Activated T-cell treated with anti-CD3 and anti-CD28 coated beads, Interleukin-2, amount 50 U/mL, for 1 hour (primary cell): ENCODE data around the gene FNDC3B.
"Not testable (repeated sequence)": the region's sequence is repeated elsewhere in the genome, so short reads cannot be mapped to it uniquely, and the experiment has no call there.

Source experiments
- DNase-seq: peaks from one replicate; pipeline ENCODE4 v3.0.0-alpha.2; 2020

FNDC3B gene

GRCh38 chr3:172076212-172076611 lies 36.8 kb downstream of the FNDC3B start:
- DNase-seq = no peak

DNA sequence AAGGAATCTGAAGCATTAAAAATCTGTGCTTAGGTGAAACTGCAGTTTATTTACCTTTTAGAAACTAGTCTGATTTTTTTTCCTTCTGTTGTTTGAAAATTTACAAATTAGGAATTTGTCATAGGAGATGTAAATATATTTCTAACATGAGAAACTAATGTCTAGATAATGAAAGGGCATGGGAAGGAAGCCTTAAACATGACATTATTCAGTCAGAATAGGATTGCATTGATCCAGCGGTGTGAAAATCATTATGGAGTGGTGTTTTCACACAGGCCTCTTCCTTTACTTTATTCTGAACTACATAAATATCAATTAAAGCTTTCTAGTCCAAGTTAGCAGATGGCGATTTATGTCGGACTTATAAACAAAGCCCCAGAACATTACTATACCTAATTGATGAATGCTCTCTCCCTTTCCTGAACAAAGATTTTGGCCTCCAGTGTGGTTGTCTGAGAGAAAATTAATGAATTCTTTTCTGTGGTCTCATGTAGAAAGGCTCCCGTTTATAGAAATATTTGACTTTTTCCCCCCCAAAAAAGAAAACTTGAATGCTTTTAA lies 37.9 kb downstream of the FNDC3B start:
- no peak for DNase-seq

GRCh38 chr3:172078244-172078643 lies 38.9 kb downstream of the FNDC3B start:
- DNase-seq = no peak

DNA sequence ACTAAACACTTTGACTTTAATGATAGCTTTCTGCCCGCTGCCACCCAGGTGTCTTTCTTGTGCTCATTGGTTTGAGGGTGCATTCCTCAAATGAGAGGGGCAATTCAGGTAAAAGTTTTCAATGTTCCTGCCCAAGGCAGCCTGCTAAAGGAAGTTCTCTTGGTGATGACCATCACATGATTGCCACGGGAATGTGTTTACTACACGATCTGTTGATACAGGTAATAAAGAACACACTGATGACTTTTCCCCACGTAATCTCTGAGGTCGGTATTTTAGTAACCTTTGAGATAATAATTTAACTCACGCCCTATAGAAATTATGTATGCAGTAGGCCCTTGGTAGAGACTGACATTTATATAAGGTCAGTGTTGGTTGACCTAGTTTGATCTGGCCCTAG lies 39.3 kb downstream of the FNDC3B start:
- no peak for DNase-seq

DNA sequence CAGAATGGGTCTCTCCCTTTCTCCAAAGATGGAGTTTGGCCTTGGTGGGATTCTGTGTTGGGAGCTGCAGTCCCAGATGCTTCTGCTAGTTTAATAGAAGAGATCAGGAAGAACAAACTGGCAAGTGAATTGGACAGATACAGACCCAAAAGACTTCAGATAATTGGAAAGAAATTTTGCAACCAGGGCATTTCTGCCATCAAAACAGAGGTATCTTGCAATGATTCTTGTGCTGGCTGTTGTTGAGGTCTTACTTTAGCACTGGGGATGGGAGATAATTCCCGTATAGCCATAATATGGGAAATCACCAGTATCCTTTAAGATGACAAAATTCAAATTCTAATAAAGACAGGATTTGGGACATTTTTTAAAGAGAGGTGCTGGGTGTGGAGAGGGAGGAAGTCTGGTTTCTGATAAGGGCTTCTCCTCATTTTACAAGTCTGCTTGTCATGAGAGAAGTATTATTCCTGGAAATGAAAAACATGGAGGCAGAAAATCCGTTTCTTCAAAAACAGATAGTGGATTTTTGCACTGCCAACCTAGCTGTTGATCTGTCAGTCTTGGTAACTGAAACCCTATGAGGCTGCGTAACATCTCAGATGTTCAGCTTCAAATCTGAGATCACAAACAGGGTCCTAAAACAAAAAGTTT lies 40.1 kb downstream of the FNDC3B start:
- no peak for DNase-seq

DNA sequence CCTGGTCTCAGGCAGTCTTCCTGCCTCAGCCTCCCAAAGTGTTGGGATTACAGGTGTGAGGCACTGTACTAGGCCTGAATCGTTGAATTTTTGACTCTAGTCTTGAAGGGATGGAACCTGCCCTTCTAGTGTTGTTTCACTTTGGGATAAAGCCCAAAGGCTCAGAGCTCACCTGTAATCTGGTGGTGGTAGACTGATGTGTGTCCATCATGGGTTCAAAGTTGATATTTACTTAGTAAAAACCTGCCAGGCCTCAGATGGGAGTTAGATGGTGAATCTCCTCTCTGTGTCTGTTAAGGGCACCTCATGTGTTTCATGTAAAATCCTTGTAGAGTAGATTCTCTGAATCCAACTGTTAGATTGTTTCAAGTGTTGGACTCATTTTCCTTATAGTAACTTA lies 41.1 kb downstream of the FNDC3B start:
- DNase-seq = no peak

DNA sequence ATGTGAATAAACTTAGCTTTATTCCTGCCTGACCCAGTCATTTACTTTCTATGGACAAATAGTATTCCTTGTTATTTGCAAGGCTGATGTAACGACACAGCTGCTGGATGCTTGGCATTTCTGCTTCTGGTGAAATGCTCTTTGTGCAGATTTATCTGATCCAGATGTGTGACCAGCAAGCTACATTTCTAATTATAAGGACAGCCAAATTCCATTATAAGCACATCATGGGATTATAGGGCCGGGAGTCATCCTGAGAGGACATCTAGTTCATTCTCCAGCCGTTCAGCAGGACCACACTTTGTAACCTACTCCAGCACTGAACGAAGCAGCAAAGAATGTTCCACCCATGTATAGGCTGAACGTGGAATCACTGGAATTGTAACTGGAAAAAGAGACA lies 42.9 kb downstream of the FNDC3B start:
- no peak for DNase-seq

GRCh38 chr3:172082820-172083513 lies 43.6 kb downstream of the FNDC3B start:
- DNase-seq = no peak

GRCh38 chr3:172083995-172084409 lies 44.6 kb downstream of the FNDC3B start:
- DNase-seq = no peak

DNA sequence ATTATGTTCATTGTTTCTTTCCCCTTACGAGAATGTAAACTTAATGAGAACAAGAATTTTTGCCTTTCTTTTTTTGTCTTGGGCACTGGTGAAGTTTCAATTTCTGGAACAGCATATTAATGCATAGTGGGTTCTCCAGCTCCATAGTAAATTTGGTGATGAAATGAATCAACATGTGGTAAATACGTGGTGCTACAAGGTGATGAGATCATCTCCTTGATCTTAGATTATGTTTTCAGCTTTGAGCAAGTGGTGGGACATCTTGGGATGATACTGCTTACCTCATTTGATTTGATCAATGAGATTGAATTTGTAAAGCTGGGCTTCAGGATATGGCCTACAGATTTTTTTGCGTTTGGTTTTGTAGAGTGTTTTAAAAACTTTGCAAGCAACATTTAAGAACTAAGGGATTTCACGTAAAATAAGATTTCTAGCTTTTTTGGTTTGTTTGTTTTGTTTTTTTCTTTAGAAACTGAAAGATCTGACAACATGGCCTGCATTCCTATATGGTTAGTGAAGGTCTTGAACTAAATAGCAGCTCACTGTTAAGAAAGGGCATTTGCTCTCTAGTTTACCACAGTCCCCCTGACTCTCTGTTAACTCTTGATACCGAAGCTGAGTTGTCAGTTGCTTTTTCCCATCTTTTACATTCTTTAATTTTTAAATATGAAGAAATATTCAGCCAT lies 45.6 kb downstream of the FNDC3B start:
- no peak for DNase-seq

GRCh38 chr3:172085557-172085895 lies 46.1 kb downstream of the FNDC3B start:
- no peak for DNase-seq

DNA sequence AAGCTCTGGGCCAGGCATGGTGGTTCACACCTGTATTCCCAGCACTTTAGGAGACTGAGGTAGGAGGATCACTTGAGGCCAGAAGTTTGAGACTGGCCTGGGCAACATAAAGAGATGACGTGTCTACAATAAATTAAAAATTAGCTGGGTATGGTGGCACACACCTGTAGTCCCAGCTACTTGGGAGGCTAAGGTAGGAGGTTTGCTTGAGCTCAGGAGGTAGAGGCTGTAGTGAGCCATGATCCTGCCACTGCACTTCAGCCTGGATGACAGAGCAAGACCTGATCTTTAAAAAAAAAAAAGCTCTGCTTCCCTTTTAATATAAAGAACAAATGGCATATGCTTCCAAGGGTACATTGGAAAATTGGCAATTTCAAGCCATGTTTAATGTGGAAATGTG lies 46.7 kb downstream of the FNDC3B start:
- no peak for DNase-seq

- DNase-seq = no peak
Measured at GRCh38 chr3:172087198-172087597, 47.8 kb downstream of the FNDC3B start.

DNA sequence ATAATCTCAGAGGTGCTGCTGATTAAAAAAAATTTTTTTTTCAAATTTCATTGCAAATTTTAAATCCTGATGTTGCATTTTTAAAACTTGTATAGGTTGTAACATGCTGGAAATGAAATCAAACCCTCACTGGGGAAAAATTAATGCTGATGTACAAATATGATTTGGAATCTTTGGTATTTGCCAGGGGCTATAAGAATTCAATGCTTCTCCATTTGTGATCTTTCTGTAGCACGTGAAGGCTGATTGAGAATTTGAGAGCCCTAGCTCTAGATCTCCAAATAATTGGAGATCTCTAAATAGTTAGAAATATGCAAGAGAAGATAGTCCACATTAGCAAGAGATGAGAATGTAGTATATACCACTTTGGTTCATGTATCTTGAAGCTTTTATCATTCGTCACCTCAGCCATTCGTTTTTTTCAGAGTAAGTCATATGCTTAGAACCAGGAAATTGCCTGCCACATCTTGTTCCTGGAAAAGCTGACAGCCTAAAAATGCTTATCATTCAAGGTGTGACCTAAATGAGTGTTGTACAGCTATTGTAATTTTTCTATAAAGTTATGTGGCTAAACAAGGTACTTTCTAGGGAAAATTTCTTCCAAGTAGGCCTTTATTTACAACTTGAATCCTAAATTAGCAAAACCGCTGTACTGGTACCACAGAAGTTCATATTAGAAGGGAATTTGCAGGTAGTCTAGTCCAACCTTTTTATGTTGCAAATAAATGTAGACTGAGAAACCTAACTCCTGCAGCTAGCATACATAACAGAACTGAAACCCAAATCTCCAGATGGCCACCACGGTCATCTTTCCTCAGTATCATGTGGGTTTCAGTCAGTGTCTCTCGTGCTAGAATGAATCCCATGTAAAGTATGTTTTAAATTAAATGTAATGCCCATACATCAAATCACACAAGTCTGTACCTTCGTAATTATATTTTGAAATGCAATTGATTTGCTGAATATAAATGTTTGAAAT lies 48.5 kb downstream of the FNDC3B start:
- no peak for DNase-seq

DNA sequence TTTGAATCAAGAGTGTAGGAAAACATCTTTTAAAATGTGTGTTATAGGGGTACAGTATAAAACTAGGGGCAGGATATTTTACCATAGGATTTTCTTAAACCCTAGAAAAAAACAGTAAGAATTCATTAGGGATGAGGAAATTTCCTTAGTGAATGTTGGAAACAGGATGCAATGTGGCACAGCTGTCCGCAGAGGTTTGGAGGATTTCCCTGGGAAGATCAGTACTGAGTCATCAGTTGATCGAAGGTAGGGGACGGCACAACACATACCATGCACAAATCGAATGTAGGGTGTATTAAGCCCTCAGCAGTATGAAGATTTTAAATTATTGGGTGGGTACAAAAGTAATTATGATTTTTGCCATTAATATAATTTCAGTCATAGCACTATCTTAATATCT lies 49.9 kb downstream of the FNDC3B start:
- DNase-seq = no peak

- no peak for DNase-seq
Measured at GRCh38 chr3:172090035-172090434, 50.7 kb downstream of the FNDC3B start.

- no peak for DNase-seq
Measured at GRCh38 chr3:172092658-172093057, 53.3 kb downstream of the FNDC3B start.

DNA sequence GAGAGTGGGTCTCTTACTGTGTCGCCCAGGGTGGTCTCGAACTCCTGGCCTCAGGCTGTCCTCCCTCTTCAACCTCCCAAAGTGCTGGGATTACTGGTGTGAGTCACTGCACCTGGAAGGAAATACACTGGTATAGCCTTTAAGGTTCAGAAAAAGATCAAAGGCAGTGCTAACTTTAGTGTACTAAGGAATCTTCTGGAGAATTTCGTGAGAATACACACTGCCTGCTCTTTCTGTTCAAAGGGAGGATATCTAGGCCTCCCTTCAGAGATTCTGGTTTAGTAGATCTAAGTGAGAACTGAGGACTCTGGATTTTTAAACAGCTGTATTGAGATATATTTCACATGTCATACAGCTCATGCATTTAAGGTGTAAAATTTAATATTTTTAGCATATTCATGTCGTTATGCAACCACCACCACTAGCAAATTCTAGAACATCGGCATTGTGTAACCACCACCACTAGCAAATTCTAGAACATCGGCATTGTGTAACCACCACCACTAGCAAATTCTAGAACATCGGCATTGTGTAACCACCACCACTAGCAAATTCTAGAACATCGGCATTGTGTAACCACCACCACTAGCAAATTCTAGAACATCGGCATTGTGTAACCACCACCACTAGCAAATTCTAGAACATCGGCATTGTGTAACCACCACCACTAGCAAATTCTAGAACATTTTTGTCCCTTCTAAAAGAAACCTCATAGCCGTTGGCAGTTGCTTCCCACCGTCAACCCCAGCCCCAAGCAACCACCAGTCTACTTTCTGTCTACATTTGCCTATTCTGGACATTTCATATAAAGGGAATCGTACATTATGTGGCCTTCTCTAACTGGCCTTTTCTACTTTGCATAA lies 54.4 kb downstream of the FNDC3B start:
- DNase-seq = not testable (repeated sequence)

GRCh38 chr3:172094621-172095557 lies 55.5 kb downstream of the FNDC3B start:
- DNase-seq = no peak

DNA sequence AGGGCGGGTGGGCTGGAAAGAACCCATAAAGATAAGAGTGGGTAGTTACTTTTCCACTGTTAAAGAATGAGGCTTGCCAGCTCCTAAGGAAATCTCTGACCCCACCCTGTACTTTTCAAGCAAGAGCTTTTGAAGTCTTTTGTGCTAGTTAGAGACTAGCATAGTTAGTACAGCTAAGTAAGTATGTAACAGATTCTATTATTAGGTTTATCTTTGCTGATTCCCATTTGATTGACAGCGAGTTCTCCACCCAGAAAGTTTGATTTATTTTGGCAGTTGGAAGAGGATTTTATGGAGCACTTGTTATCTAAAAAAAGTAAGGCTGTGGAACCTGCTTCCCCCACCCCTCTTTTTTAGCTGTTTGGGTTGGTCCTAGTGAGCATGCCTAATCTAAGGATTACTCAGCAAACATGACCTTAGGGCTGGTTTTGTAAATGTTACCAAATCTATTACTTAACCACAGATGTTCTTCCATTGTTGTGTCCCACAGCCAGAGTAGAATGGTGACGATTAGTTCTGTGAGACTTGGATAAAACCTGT lies 57.6 kb downstream of the FNDC3B start:
- no peak for DNase-seq
